ENCODE data around the gene IRS2.

The IRS2 gene

GRCh38 chr13:109812382-109812781 is 26.0 kb upstream of the IRS2 start:
- no peak overlapping the region for H3K27ac ChIP-seq
- TF ChIP-seq CTCF (conservative IDR thresholded peaks at IDR 0.05): no peak

GRCh38 chr13:109810761-109811510 is 24.6 kb upstream of the IRS2 start:
- no peak overlapping the region; the same call in 1 of the 2 replicates for H3K27ac ChIP-seq
- TF ChIP-seq CTCF (conservative IDR thresholded peaks at IDR 0.05): no peak

GRCh38 chr13:109809216-109809932 is 23.0 kb upstream of the IRS2 start:
- peak; percentile 13; the same call in 1 of the 2 replicates for TF ChIP-seq CTCF (conservative IDR thresholded peaks at IDR 0.05)
- peak overlapping the region; percentile 48 for H3K27ac ChIP-seq

- no peak overlapping the region for H3K27ac ChIP-seq
- no peak for TF ChIP-seq CTCF (conservative IDR thresholded peaks at IDR 0.05)
Measured at GRCh38 chr13:109807345-109807744, 21.0 kb upstream of the IRS2 start.

GRCh38 chr13:109804654-109805053 is 18.3 kb upstream of the IRS2 start:
- no peak overlapping the region for H3K27ac ChIP-seq
- TF ChIP-seq CTCF (conservative IDR thresholded peaks at IDR 0.05): no peak

- no peak overlapping the region for H3K27ac ChIP-seq
Measured at GRCh38 chr13:109803825-109804224, 17.4 kb upstream of the IRS2 start.

More at GRCh38 chr13:109803825-109804224, 17.4 kb upstream of the IRS2 start:
- no peak for TF ChIP-seq CTCF (conservative IDR thresholded peaks at IDR 0.05)

Measured in VCaP (cell line).